ENCODE measurements around the gene CCDC51.
"Not testable (repeated sequence)": the region's sequence is repeated elsewhere in the genome, so short reads cannot be mapped to it uniquely, and the experiment has no call there.

CCDC51 gene, protein sequence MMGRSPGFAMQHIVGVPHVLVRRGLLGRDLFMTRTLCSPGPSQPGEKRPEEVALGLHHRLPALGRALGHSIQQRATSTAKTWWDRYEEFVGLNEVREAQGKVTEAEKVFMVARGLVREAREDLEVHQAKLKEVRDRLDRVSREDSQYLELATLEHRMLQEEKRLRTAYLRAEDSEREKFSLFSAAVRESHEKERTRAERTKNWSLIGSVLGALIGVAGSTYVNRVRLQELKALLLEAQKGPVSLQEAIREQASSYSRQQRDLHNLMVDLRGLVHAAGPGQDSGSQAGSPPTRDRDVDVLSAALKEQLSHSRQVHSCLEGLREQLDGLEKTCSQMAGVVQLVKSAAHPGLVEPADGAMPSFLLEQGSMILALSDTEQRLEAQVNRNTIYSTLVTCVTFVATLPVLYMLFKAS

DNA sequence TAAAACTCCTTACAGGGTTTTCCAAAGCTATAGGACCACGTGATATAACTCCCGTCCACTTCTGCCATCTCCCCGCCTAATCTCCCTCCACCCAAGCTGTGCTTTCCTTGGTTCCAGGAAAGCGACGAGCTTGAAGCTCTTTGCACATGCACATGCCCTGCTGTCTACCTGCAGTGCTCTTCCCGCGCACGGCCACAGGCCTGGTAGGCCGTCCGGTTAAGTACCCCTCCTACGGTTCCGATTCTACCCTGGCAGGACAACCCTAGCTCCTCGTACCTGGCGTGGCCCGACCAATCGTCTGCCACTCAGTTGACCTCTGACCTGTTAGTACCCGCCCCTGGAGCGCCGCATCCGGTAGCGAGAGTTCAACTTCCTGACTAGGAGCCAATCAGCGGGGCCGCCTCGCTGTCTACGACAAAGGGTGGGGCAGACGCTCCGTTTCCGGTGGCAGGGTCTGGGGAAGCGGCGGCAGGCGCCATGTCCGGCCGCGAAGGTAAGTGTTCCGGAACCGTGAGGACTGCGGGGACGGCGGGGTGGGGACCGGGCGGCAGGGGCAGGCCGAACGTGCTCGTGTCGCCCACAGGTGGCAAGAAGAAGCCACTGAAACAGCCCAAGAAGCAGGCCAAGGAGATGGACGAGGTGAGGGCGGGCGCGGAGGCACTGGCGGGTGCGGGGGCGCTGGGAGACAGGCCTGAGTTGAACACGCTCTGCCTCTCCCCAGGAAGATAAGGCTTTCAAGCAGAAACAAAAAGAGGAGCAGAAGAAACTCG, at the start of gene CCDC51, which contains the start of gene TMA7:
Gene CCDC51 (minus strand): TSS at position 300 of the 770 bp plus-strand sequence. CDS start 4,991 bp downstream, outside the sequence.
Gene TMA7 (plus strand): TSS at position 438 of the 770 bp plus-strand sequence. CDS start 40 bp downstream, at position 478.
- DNase-seq (ENCODE audit: low read depth, low spot score), result peak; percentile 95

DNA sequence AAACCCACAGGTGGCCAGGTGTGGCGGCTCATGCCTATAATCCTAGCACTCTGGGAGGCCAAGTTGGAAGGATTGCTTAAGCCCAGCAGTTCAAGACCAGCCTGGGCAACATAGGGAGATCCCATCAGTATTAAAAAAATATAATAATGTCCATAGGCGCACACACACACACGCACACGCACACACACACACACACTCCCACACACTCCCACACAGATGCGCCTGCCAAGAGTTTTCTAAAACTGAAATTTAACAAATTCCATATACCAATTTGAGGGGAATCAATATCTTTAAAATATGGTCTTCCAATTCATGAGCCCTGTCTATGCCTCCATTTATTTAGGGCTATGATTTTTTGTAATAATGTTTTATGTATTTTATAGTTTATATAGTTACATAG, 47.0 kb upstream of the CCDC51 start:
- DNase-seq (ENCODE audit: low read depth, low spot score), result no peak

DNA sequence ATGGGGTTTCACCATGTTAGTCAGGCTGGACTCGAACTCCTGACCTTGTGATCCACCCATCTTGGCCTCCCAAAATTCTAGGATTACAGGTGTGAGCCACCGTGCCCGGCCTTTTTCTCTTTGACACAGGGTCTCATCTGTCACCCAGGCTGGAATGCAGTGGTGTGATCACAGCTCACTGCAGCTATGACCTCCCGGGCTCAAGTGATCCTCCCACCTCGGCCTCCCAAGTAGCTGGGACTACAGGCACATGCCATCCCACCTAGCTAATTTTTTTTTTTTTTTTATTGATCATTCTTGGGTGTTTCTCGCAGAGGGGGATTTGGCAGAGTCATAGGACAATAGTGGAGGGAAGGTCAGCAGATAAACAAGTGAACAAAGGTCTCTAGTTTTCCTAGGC, 42.9 kb upstream of the CCDC51 start:
- not testable (repeated sequence) for DNase-seq (ENCODE audit: low read depth, low spot score)

DNA sequence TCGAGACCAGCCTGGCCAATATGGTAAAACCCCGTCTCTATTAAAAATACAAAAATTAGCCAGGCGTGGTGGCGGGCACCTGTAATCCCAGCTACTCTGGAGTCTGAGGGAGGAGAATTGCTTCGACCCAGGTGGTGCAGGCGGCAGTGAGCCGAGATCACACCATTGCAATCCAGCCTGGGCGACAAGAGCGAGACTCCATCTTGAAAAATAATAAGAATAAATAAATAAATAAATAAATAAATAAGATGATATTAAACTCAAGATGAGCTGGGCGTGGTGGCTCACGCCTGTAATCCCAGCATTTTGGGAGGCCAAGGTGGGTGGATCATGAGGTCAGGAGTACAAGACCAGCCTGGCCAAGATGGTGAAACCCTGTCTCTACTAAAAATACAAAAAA, 41.0 kb upstream of the CCDC51 start:
- not testable (repeated sequence) for DNase-seq (ENCODE audit: low read depth, low spot score)

DNA sequence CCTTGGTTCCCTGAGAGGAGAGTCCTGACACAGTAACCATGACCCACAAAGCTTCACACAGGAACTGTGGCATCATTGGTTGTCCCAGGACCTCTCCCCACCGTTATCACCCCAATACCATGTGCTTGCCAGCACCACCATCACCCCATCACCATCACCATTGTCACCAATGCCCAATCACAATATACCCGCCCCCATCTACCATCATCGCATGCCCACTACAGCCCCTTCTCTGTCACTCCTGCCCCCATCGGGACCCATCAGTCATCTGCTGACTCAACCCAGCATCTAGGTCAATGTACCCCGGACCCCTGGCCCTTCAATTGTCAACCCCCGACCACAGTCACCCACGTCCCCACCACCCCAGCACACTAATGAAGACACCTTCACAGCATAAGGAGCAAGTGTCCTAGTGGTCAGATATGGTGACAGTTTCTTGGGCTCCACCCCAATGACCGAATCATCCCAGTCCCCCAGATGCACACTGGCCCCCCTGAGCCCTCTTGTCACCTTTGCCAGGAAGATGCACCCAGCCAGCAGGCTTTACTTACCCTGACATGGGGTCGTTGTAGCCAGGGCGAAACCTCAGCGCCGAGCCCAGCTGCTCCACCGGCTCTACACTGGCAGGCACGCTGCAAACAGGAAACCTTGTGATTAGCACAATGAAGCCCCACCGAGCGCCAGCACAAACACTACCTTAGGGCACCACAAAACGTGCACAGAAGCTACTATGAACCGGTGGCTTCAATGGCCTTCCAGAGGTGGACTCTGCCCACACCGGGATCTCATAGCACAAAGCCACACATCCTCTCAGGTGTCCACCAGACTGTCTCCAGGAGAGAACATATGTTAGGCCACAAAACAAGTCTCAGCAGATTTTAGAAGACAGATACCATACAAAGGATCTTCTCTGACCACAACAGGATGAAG, 39.0 kb upstream of the CCDC51 start:
- no peak for DNase-seq (ENCODE audit: low read depth, low spot score)

DNA sequence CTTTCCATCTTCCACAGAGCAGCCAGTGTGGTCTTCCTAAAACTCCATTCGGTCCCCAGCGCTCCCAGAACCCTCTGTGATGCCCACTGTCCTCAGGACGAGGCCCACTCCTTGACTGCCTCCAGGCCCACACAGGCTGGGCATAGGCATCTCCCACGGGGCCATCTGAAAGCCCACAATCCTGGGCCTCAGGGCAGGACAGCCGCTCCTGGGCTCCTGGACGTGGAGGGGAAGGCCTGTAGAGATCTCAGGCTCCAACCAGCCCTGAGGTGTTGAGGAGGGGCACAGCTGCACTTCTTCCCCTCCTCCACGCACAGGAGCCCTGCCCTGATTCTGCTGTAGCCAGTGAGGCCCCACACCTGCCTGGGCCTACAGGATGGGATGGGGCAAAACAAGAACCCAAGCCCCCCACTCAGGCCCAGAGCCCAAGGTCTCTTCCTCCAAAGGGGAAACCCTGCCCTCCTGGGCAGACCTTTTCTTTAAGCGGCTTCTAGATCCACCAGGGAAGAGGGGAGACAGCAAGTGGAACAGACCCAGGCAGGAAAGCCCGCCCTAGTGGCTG, 38.1 kb upstream of the CCDC51 start:
- no peak for DNase-seq (ENCODE audit: low read depth, low spot score)

DNA sequence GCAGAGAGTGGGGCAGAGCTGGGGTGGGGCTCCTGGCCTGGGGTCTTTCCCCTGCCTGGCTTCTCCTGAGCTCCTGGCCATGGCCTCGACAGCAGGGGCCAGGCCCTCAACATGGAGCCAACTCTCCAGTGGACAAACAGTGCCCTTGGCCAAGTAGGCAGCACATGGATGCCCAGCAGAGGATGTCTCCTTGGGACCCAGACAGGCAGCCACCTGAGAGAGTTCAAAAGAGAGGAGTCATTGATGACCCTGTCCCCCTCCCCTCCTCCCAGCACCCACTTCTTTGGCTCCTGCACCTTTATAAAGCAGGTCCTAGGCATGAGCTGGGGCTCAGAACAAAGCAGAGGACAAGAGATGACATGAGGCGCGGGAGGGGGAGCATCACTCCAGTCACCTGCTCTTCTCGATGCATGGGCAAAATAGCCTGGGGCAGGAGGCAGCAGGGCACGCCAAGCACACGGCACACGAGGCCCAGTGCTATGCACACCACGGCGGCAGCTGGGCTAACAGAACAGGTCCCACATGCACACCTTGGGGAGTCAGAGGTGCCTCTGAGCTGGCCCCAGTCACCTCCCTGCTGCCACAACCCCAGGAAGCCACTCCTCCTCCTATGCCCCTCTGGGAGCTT, 36.6 kb upstream of the CCDC51 start:
- DNase-seq (ENCODE audit: low read depth, low spot score), result no peak

DNA sequence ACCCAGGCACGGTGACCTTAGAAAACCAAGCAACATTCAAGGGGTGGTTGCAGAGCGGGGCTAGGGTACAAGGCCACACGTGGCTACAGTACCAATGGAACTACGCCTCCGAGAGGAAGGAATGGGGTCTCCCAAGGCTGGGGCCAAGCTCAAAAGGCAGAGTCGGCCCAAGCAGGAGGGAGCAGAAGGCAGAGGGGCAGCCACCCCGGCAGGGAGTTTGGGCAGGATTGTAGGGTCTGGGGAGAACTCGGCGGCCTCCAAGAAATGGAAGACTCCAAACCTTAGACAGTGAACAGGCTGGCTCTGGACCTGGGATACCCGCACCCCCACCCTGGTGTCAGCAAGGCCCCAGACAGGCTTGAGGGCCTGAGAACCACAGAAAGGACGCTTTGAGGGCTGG, 35.3 kb upstream of the CCDC51 start:
- DNase-seq (ENCODE audit: low read depth, low spot score), result no peak

DNA sequence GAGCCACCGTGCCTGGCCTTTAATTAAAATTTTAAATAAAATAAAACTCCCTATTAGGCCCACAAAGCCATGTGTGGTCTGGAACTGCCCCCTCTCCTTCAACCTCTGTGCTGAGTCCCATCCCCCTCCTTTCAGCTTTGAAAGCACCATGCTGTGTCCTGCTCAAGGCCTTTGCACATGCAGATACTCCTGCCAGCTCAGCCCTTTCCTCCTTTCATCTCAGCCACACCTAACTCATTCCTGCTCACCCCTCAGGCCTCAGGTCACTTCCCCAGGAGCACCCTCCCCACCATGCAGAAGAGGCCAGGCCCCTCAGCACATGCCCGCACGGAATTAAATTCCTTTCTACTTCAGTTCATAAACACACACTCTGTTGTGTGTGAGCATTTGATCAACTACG, 34.7 kb upstream of the CCDC51 start:
- peak; percentile 100 for DNase-seq (ENCODE audit: low read depth, low spot score)

DNA sequence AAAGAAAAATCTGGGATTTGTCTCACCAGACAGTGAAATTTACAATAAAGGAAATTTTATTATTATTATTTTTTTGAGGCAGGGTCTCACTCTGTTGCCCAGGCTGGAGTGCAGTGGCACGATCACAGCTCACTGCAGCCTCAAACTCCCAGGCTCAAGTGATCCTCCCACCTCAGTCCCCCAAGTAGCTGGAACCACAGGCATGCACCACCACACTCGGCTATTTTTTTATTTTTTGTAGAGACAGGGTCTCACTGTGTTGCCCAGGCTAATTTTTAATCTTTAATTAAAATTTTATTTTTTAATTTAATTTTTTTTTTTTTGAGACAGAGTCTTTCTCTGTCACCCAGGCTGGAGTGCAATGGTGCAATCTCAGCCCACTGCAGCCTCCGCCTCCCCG, 34.1 kb upstream of the CCDC51 start:
- DNase-seq (ENCODE audit: low read depth, low spot score), result not testable (repeated sequence)

DNA sequence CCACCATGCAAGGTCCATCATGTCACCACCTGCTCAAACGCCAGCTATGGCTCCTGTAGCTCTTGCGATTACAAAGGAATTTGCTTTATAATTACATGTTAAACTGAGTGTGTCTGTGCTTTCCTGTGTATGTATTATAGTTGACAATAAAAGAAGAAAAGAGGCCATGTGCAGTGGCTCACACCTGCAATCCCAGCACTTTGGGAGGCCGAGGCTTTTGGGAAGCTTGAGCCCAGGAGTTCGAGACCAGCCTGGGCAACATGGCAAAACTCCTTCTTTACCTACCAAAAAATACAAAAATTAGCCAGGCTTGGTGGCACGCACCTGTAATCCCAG, 33.7 kb upstream of the CCDC51 start:
- no peak for DNase-seq (ENCODE audit: low read depth, low spot score)

DNA sequence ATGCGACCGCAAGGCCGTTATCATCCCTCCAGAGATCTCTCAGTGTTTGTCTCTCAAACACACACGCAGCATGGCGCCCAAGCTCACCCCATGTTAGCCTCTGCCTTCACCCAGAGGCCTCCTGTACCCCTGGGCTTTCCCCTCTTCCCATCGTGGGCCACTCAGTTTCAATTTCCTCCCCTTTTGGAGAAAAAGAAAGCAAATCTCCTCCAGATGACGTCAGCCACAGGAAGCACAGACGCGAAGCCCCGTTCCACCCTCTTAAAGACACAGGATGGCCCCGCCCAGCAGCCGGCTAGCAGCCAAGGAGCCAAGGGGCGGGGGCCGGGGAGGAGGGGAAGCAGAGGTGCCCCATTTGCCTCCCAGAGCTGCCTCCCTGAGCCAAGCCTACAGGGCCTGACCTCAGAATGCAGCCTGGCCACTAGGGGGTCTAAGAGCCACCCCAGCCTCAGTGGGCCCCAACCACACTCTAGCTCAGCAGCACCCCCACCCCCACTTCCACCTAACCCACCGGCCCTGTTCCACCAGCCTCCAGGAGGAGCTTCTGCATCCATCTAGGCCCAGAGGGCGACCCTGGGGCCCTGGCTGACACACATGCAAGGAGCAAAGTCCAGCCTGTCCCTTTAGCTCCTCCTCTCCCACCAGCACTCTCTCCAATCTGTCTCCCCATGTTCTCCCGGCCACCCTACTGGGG, 33.2 kb upstream of the CCDC51 start:
- peak; percentile 86 for DNase-seq (ENCODE audit: low read depth, low spot score)

DNA sequence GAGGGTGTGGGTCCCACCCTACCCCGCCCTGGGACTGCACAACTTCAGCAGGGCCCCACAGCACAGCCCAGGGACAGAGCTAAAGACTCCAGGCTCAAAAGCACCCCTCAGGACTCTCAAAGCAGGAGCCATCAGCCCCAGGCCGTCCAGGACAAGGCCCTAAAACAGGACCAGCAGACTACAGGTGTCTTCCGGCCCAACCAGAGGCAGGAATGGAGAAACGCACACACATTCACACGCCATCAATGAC, 32.7 kb upstream of the CCDC51 start:
- DNase-seq (ENCODE audit: low read depth, low spot score), result no peak

DNA sequence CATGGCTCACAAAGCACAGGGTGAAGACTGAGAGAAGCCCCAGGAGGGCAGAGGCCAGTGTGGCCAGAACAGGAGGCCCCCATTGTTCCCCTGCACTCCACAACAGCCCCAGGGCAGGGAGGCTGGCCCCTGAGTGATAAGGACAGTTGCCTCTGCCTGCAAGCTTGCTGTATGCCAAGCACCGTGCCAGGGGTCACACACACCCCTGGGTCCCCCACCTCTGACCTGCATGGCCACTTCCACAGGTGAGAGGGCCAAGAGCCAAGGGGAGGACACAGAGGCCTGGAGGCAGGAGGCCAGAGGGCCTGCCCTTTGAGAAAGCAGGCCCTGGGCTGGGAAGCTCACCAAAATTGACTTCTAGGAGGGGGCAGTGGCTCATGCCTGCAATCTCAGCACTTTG, 30.4 kb upstream of the CCDC51 start:
- DNase-seq (ENCODE audit: low read depth, low spot score), result no peak

DNA sequence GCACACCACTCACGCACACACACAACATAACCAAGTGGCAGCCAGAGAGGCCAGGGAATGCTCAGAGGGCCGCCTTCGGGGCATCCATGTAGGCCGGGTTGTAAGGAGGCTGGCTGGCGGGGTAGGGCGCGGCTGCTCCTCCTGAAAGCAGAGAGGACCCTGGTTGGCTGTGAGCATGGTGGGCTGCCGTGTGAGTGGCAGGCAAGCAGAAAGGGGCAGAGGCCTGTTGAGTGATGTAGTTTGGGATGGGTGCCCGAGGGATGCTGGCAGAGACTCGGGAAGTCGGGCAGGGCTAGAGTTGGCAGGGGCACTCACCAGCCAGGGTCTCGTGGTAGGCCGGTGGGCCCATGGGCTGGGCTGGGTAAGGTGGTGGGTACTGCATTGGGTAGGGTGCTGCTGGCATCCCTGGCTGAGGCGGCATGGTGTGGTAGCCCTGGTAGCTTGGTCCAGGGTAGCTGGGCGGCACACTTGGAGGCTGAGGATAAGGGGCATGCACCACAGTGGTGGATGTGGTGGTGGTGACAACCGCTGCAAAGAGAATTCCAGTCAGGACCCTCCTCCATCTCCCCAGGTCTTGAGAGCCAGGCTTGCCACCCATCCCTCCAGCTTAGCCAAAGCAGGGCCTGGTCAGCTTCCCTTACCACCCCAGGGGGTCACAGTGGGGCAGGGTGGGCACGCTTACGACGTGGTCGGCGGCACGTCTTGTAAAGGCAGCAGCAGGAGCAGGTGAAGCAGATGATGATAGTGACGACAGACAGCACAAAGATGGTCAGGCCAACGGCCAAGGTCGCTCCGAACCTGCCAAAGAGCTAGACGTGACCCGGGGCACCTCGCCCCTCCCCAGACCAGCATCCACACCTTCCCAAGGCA, 29.4 kb upstream of the CCDC51 start:
- no peak for DNase-seq (ENCODE audit: low read depth, low spot score)

DNA sequence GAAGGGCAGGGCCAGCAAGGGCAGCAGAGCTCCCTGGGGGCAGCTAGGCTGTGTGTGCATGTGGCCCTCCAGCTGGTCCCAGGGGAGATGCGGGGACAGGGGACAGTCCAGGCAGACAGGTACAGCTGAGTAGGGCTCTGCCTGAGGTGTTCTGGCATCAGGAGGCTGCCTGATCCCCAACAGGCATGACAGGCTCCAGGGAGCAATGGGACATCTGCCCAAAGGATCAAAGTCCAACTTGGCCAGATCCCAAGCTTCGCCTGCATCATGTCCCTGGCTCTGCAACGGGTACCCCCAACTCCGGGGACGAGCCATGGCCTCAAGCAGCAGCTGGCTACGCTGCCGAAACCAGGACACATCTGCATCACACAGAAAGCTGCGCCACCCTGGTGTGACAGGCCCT, 28.4 kb upstream of the CCDC51 start:
- no peak for DNase-seq (ENCODE audit: low read depth, low spot score)

DNA sequence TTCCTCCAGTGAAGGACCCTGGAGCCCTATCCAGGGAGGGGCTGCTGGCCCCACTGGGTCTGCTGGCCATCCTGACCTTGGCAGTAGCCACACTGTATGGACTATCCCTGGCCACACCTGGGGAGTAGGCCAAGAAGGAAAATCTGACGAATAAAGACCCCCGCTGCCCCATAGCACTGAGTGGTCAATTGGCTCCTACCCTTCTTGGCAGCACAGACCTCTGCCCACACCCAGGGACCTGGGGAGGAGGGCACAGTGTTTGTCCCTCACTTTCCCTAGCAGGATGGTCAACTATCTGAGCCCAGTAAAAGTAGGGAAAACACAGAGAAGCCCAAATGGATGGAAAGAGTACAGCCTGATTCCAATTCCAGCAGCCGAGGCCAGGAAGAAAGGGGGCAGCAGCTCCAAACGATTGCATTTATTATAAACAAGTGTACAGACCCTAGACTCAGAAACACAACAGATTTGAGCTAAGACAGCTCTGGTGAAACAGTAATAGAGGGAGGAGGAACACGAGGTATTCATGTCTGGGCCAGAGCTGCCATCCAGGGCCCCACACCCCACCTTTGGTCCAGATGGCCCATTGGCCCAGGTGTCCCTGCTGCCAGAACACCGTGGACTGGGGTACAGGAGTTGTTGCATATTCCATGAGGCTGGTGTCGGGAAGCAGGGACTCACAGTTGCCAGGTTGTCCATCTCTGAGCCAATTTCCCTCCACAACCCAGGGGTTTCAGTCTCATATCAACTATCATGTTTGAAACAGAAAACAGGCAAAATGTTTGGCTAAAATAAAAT, 27.8 kb upstream of the CCDC51 start:
- no peak for DNase-seq (ENCODE audit: low read depth, low spot score)

DNA sequence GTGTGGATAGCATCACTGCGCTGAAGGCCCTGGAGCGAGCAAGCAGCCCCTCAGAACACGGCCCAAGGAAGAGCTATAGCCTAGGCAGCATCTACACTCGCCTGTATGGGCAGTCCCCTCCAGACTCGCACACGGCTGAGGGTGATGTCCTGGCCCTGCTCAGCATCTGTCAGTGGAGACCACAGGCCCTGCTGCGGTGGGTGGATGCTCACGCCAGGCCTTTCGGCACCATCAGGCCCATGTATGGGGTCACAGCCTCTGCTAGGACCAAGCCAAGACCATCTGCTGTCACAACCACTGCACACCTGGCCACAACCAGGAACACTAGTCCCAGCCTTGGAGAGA, 27.2 kb upstream of the CCDC51 start:
- DNase-seq (ENCODE audit: low read depth, low spot score), result no peak

Data from iPS DF 19.7 (cell line).